H9 (cell line): Measurements from ENCODE around the gene PTPN2. TPM values are rescaled to one million over a fixed set of nuclear protein-coding genes. Genes with fewer than 3 reads are reported as not detected.

Experiments used
- DNase-seq: peaks from one replicate; pipeline ENCODE4 v3.0.0-alpha.2; 2017
- H2AFZ ChIP-seq: one replicate; pipeline ENCODE4 v1.6.1; 2013; ENCODE audit warnings: mild to moderate bottlenecking, low read length, control low read depth, moderate library complexity
- H2AK5ac ChIP-seq: 2 replicates; pipeline ENCODE4 v1.6.1; 2013; ENCODE audit warnings: low read length, control low read depth, mixed read lengths; ENCODE audit not compliant: insufficient read length
- H2BK120ac ChIP-seq: one replicate; pipeline ENCODE4 v1.6.1; 2013; ENCODE audit warnings: low read depth, mild to moderate bottlenecking, low read length, control low read depth, inconsistent platforms; ENCODE audit not compliant: poor library complexity, severe bottlenecking
- H2BK12ac ChIP-seq: 2 replicates; pipeline ENCODE4 v1.6.1; 2013; ENCODE audit warnings: low read length, control low read depth, mixed read lengths, low read depth; ENCODE audit not compliant: insufficient read length
- H2BK15ac ChIP-seq: 2 replicates; pipeline ENCODE4 v1.6.1; 2013; ENCODE audit warnings: low read depth, low read length, control low read depth
- H2BK20ac ChIP-seq: one replicate; pipeline ENCODE4 v1.6.1; 2013; ENCODE audit warnings: low read depth, mild to moderate bottlenecking, low read length, control low read depth, inconsistent platforms; ENCODE audit not compliant: poor library complexity, severe bottlenecking
- H2BK5ac ChIP-seq: 2 replicates; pipeline ENCODE4 v1.6.1; 2013; ENCODE audit warnings: low read length, control low read depth, mixed read lengths; ENCODE audit not compliant: insufficient read length
- H3K14ac ChIP-seq: 2 replicates; pipeline ENCODE4 v1.6.1; 2013; ENCODE audit warnings: low read length, control low read depth; ENCODE audit not compliant: insufficient read depth
- H3K18ac ChIP-seq: 2 replicates; pipeline ENCODE4 v1.6.1; 2013; ENCODE audit warnings: low read depth, mild to moderate bottlenecking, mixed read lengths, low read length, control low read depth; ENCODE audit not compliant: insufficient read length
- H3K23ac ChIP-seq: 2 replicates; pipeline ENCODE4 v1.6.1; 2013; ENCODE audit warnings: low read length, control low read depth, mixed read lengths, low read depth; ENCODE audit not compliant: insufficient read length
- H3K23me2 ChIP-seq: 2 replicates; pipeline ENCODE4 v1.6.1; 2013; ENCODE audit warnings: low read depth, mild to moderate bottlenecking, mixed read lengths, low read length, control low read depth; ENCODE audit not compliant: insufficient read length, poor library complexity, severe bottlenecking
- H3K27ac ChIP-seq: 2 replicates; pipeline ENCODE4 v1.5.1; 2013; ENCODE audit warnings: low read length, control low read depth, mixed read lengths, low read depth; ENCODE audit not compliant: insufficient read length
- H3K27me3 ChIP-seq: 2 replicates; pipeline ENCODE4 v1.6.1; 2013; ENCODE audit warnings: low read length, control low read depth, inconsistent platforms; ENCODE audit not compliant: insufficient read depth
- H3K4ac ChIP-seq: 2 replicates; pipeline ENCODE4 v1.6.1; 2013; ENCODE audit warnings: low read depth, mild to moderate bottlenecking, control low read depth, inconsistent platforms, low read length, moderate library complexity
- H3K4me1 ChIP-seq: 2 replicates; pipeline ENCODE4 v1.6.1; 2013; ENCODE audit warnings: low read length, control low read depth, inconsistent platforms; ENCODE audit not compliant: insufficient read depth
- H3K4me2 ChIP-seq: 2 replicates; pipeline ENCODE4 v1.6.1; 2013; ENCODE audit warnings: low read length, control low read depth, mixed read lengths; ENCODE audit not compliant: insufficient read length, insufficient read depth
- H3K56ac ChIP-seq: 2 replicates; pipeline ENCODE4 v1.6.1; 2013; ENCODE audit warnings: low read depth, mild to moderate bottlenecking, mixed read lengths, low read length, control low read depth; ENCODE audit not compliant: insufficient read length
- H3K79me1 ChIP-seq: 2 replicates; pipeline ENCODE4 v1.6.1; 2013; ENCODE audit warnings: low read depth, mild to moderate bottlenecking, moderate library complexity, low read length, control low read depth, inconsistent platforms; ENCODE audit not compliant: insufficient read depth, poor library complexity, severe bottlenecking
- H3K79me2 ChIP-seq: 2 replicates; pipeline ENCODE4 v1.6.1; 2013; ENCODE audit warnings: low read length, control low read depth, inconsistent platforms; ENCODE audit not compliant: insufficient read depth
- H3K9ac ChIP-seq: 2 replicates; pipeline ENCODE4 v1.6.1; 2013; ENCODE audit warnings: low read length, control low read depth, mixed read lengths; ENCODE audit not compliant: insufficient read length; ENCODE audit errors: extremely low read depth
- H3K9me3 ChIP-seq: one replicate; pipeline ENCODE4 v1.6.1; 2013; ENCODE audit warnings: low read depth, low read length, inconsistent platforms; ENCODE audit not compliant: control insufficient read depth
- H3T11ph ChIP-seq: one replicate; pipeline ENCODE4 v1.6.1; 2013; ENCODE audit warnings: mild to moderate bottlenecking, low read length, control low read depth, inconsistent platforms
- H4K20me1 ChIP-seq: one replicate; pipeline ENCODE4 v1.6.1; 2013; ENCODE audit not compliant: control insufficient read depth, insufficient read length, insufficient read depth
- H4K5ac ChIP-seq: 2 replicates; pipeline ENCODE4 v1.6.1; 2013; ENCODE audit warnings: low read depth, mild to moderate bottlenecking, mixed read lengths, low read length, control low read depth; ENCODE audit not compliant: insufficient read length
- H4K8ac ChIP-seq: replicated peaks from 2 replicates; pipeline ENCODE4 v1.6.1; 2013; ENCODE audit warnings: low read length, control low read depth, mixed read lengths, low read depth; ENCODE audit not compliant: insufficient read length
- H4K91ac ChIP-seq: 2 replicates; pipeline ENCODE4 v1.6.1; 2013; ENCODE audit warnings: low read depth, mild to moderate bottlenecking, moderate library complexity, mixed read lengths, low read length, control low read depth; ENCODE audit not compliant: insufficient read length
- H3K27ac Mint-ChIP-seq, 3 experiments: 2 replicates in 2 of 3; 3 replicates in 1 of 3; pipeline ENCODE4 v1.8.0; 2020 to 2021; ENCODE audit warnings: mixed read lengths in 3 of 3, mild to moderate bottlenecking in 1 of 3, moderate library complexity in 1 of 3
- H3K27me3 Mint-ChIP-seq: 2 replicates; pipeline ENCODE4 v1.8.0; 2021; ENCODE audit warnings: low read depth, mild to moderate bottlenecking, moderate library complexity, mixed read lengths
- H3K36me3 Mint-ChIP-seq, 3 experiments: 2 replicates in 2 of 3; 3 replicates in 1 of 3; pipeline ENCODE4 v1.8.0; 2020 to 2021; ENCODE audit warnings: low read depth in 3 of 3, mixed read lengths in 3 of 3; ENCODE audit not compliant: insufficient read depth in 1 of 3
- H3K4me1 Mint-ChIP-seq, 2 experiments: 2 replicates each; pipeline ENCODE4 v1.8.0; 2020; ENCODE audit warnings: mixed read lengths in 2 of 2
- H3K4me3 Mint-ChIP-seq, 2 experiments: 2 replicates in 1 of 2; 3 replicates in 1 of 2; pipeline ENCODE4 v1.8.0; 2020 to 2021; ENCODE audit warnings: mild to moderate bottlenecking in 2 of 2, mixed read lengths in 2 of 2, moderate library complexity in 1 of 2
- H3K9me3 Mint-ChIP-seq, 2 experiments: 2 replicates in 1 of 2; 3 replicates in 1 of 2; pipeline ENCODE4 v1.8.0; 2020; ENCODE audit warnings: mild to moderate bottlenecking in 2 of 2, mixed read lengths in 2 of 2, moderate library complexity in 1 of 2
- CTCF ChIP-seq: fragments of 200-600 bp; sonication (generic); conservative IDR thresholded peaks from 3 replicates; pipeline ENCODE4 v1.8.0; 2021; ENCODE audit warnings: antibody characterized with exemption, mild to moderate bottlenecking
- WGBS: extraction: QIAGEN DNeasy Blood & Tissue Kit; methylation state at CpG from one replicate; pipeline ENCODE4 v1.1.7; 2013; ENCODE audit warnings: missing lambda C conversion rate, low lambda C conversion rate, mixed read lengths; ENCODE audit not compliant: insufficient read length; ENCODE audit errors: extremely low coverage; 5-methylcytosine and 5-hydroxymethylcytosine counted together
- total RNA-seq: library from RNA; stranded (reverse); gene quantifications from 2 replicates; pipeline ENCODE4 v1.2.1, GENCODE V29; 2021

Gene PTPN2
- total RNA-seq, 1 experiment from 2014 or later, result 48.7 TPM

GRCh38 chr18:12844391-12844790 lies 39.6 kb downstream of the PTPN2 start:
- H3K4me2 ChIP-seq, result no peak overlapping the region
- no peak for TF ChIP-seq CTCF
- no peaks in the 10 kb centered on the region for H3K9me3 Mint-ChIP-seq
- no peak overlapping the region for H2AFZ ChIP-seq
- peaks cover 9 to 17% of the 10 kb centered on the region in 2 experiments for H3K4me1 Mint-ChIP-seq
- H2BK12ac ChIP-seq, result no peak overlapping the region
- H3K9ac ChIP-seq, result no peak overlapping the region
- H3K23ac ChIP-seq, result no peak overlapping the region
- no peak overlapping the region for H3K4me3 Mint-ChIP-seq
- H2BK5ac ChIP-seq, result no peak overlapping the region
- H3K4ac ChIP-seq, result no peak overlapping the region
- no peak overlapping the region for H2BK120ac ChIP-seq
- no peaks in the 10 kb centered on the region for H3K27me3 Mint-ChIP-seq
- no peaks in the 10 kb centered on the region for H3K79me1 ChIP-seq
- no peak for DNase-seq
- H4K91ac ChIP-seq, result no peak overlapping the region
- H4K20me1 ChIP-seq, result no peaks in the 10 kb centered on the region
- no peak overlapping the region for H4K5ac ChIP-seq
- no peak overlapping the region for H3K56ac ChIP-seq
- H3K9me3 ChIP-seq, result no peaks in the 10 kb centered on the region
- H3K27ac Mint-ChIP-seq, result no peak overlapping the region; a peak in 1 of 7 replicates
- peaks cover 2% of the 10 kb centered on the region; the same call in 1 of the 2 replicates for H3K79me2 ChIP-seq
- no peak overlapping the region for H2AK5ac ChIP-seq
- no peaks in the 10 kb centered on the region for H3K23me2 ChIP-seq
- H3K27ac ChIP-seq, result no peak overlapping the region
- H2BK15ac ChIP-seq, result no peak overlapping the region
- H2BK20ac ChIP-seq, result no peak overlapping the region
- peaks cover 0 to 6% (median 2%) of the 10 kb centered on the region in 3 experiments; a peak in 2 of 7 replicates for H3K36me3 Mint-ChIP-seq
- no peaks in the 10 kb centered on the region for H3K27me3 ChIP-seq
- H3K4me1 ChIP-seq, result no peaks in the 10 kb centered on the region
- H3K14ac ChIP-seq, result no peak overlapping the region
- no peak overlapping the region for H3K18ac ChIP-seq
- no CpG with 5 or more reads among the region's 2 CpGs for WGBS
- no peak overlapping the region for H3T11ph ChIP-seq
- H4K8ac ChIP-seq, result no peak overlapping the region
